Adrenal gland (tissue), 5 donors: Measurements from ENCODE around the gene FOXP4.

ENCODE experiments used
- POLR2A ChIP-seq, 2 donors: fragments of 450-650 bp; IDR thresholded peaks; one replicate each; pipeline ENCODE4 v1.6.1; 2017; ENCODE audit warnings: antibody characterized with exemption in 2 of 2, mild to moderate bottlenecking in 2 of 2, moderate library complexity in 1 of 2
- TF ChIP-seq, protein P1 (sequence below), 6 experiments: fragments of 450-650 bp in 4 of 6; fragments of 200-600 bp in 2 of 6; sonication (generic) in 1 of 6; IDR thresholded peaks; 1 replicate in 5 of 6; 2 replicates in 1 of 6; pipeline versions ENCODE4 v1.5.1 to v1.8.0; 2016 to 2021; ENCODE audit warnings: antibody characterized with exemption in 6 of 6, mild to moderate bottlenecking in 2 of 6, moderate library complexity in 1 of 6
- donor health status: DM: no; HTN: no; CAD: no.

GRCh38 chr6:41629128-41629527 lies 82.9 kb downstream of the FOXP4 start:
- TF ChIP-seq, protein P1, sequence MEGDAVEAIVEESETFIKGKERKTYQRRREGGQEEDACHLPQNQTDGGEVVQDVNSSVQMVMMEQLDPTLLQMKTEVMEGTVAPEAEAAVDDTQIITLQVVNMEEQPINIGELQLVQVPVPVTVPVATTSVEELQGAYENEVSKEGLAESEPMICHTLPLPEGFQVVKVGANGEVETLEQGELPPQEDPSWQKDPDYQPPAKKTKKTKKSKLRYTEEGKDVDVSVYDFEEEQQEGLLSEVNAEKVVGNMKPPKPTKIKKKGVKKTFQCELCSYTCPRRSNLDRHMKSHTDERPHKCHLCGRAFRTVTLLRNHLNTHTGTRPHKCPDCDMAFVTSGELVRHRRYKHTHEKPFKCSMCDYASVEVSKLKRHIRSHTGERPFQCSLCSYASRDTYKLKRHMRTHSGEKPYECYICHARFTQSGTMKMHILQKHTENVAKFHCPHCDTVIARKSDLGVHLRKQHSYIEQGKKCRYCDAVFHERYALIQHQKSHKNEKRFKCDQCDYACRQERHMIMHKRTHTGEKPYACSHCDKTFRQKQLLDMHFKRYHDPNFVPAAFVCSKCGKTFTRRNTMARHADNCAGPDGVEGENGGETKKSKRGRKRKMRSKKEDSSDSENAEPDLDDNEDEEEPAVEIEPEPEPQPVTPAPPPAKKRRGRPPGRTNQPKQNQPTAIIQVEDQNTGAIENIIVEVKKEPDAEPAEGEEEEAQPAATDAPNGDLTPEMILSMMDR (IDR thresholded peaks at IDR 0.05): no peak
- no peak for TF ChIP-seq POLR2A (IDR thresholded peaks at IDR 0.05)
